Mucosa of rectum (tissue), 2 donors: ENCODE results near the gene SLC36A4.

Source experiments
- H3K27ac ChIP-seq, 2 donors: one replicate each; pipeline ENCODE4 v1.7.0; 2013; ENCODE audit warnings: inconsistent platforms in 2 of 2, low read depth in 2 of 2, low read length in 2 of 2
- H3K27me3 ChIP-seq, 2 donors: one replicate each; pipeline ENCODE4 v1.7.0; 2013; ENCODE audit warnings: low read length in 2 of 2; ENCODE audit not compliant: control insufficient read depth in 2 of 2, insufficient read depth in 2 of 2
- H3K36me3 ChIP-seq, 2 donors: one replicate each; pipeline ENCODE4 v1.7.0; 2013; ENCODE audit warnings: low read length in 2 of 2; ENCODE audit not compliant: control insufficient read depth in 2 of 2, insufficient read depth in 2 of 2
- H3K4me1 ChIP-seq, 2 donors: one replicate each; pipeline ENCODE4 v1.7.0; 2013; ENCODE audit warnings: low read length in 2 of 2, mild to moderate bottlenecking in 1 of 2; ENCODE audit not compliant: control insufficient read depth in 2 of 2, insufficient read depth in 2 of 2
- H3K4me3 ChIP-seq, 2 donors: one replicate each; pipeline ENCODE4 v1.7.0; 2013; ENCODE audit warnings: low read length in 2 of 2
- H3K9ac ChIP-seq, 2 donors: one replicate each; pipeline ENCODE4 v1.7.0; 2013; ENCODE audit warnings: low read length in 2 of 2, low read depth in 1 of 2, mild to moderate bottlenecking in 1 of 2
- H3K9me3 ChIP-seq, 2 donors: one replicate each; pipeline ENCODE4 v1.7.0; 2013; ENCODE audit warnings: low read length in 2 of 2; ENCODE audit not compliant: control insufficient read depth in 2 of 2
- donor health status: healthy.
- donor health status: Normal muscosa, but diverticular disease.

SLC36A4 gene

DNA sequence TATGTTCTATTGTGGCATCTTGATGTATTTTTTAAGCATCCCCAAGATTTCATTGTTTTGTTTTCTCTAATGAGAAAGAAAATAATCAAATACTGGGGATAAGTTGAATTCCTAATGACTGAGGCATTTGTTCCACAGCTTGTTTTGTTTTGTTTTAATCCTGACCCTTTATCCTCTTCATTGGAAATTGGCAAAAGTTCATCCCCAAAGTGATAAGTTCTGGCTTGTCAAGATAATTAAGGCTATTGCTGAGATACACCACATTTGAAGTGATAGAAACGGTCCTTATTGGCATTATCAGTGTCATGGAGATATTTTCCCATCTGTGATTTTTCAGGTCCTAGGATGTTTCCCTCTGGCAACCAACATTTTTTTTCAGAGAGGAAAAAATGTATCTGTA, 65.0 kb downstream of the SLC36A4 start:
- H3K9ac ChIP-seq, result no peak overlapping the region
- H3K36me3 ChIP-seq, result no peaks in the 10 kb centered on the region
- H3K4me1 ChIP-seq, result no peaks in the 10 kb centered on the region
- H3K9me3 ChIP-seq, result no peaks in the 10 kb centered on the region
- H3K27me3 ChIP-seq, result no peaks in the 10 kb centered on the region
- no peak overlapping the region for H3K27ac ChIP-seq
- no peak overlapping the region for H3K4me3 ChIP-seq

DNA sequence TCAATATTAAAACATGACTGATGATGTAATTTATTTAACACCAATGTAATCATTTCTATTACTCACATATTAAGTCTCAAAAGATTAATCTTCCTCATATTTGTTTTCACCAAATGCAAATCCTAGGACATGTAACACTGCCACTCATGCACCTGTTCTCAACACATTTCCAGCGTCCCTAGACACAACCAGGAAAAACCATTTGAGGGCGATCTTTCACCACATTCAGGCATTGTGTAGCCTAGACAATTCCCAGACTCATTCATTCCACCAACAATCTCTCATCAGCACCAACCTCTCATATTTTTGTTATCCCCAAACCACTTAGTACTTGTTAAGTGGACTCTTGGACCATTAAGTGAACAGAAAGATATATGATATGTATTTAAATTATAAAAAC, 66.1 kb downstream of the SLC36A4 start:
- H3K9me3 ChIP-seq, result no peaks in the 10 kb centered on the region

DNA sequence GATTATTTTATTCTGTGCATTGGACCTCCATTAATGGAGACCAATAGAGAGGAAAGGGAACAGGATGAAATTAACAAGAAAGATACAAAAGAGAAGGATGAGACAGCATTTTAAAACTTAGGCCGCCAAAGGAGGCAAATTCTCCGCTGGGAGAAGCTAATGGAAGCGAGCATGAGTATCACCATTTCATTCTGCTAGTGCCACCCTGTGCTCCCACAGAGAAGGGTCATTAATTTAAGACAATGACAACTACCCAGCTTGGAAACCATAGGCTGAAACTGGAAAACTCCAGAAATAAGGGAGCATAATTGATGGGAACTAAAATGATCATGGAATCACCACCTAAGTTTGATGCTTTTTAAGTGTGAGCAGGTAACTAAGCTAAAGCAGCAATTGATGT, 69.2 kb downstream of the SLC36A4 start:
- peaks cover 0 to 2% of the 10 kb centered on the region in 2 donors for H3K4me1 ChIP-seq
- no peaks in the 10 kb centered on the region for H3K27me3 ChIP-seq
- no peaks in the 10 kb centered on the region for H3K9me3 ChIP-seq
- no peak overlapping the region for H3K4me3 ChIP-seq
- no peak overlapping the region for H3K9ac ChIP-seq
- H3K36me3 ChIP-seq, result no peaks in the 10 kb centered on the region
- no peak overlapping the region for H3K27ac ChIP-seq

More for the DNA sequence above, 66.1 kb downstream of the SLC36A4 start:
- H3K27ac ChIP-seq, result no peak overlapping the region
- H3K27me3 ChIP-seq, result no peaks in the 10 kb centered on the region
- no peak overlapping the region for H3K9ac ChIP-seq
- H3K4me3 ChIP-seq, result no peak overlapping the region
- no peaks in the 10 kb centered on the region for H3K4me1 ChIP-seq
- H3K36me3 ChIP-seq, result no peaks in the 10 kb centered on the region

DNA sequence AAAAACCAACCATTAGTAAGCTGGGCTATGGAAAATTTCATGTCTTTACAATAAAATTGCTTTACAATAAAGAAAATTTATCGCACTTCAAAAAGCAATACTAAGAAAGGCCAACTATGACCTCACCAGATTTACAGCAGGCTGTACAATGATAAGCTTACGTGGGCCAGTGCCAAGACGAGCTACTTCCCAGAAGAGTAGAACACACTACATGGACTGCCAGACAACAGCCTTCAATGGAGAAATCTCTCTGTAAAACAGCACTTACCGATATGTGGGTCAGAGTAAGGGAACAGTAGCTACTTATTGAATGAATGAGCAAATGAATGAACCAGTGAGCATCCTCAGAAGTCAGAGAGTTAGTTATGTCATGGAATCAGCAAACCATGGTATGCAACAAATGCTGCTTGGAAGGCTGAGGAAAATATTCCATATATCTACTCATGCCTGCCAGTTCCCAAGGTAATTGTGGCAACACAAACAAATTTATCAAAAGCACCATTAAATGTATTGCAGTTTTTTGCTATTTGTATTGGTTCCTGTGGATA, 74.4 kb downstream of the SLC36A4 start:
- peak overlapping the region in 1 of 2 donors; percentile 2 for H3K9ac ChIP-seq
- peaks cover 3 to 18% of the 10 kb centered on the region in 2 donors for H3K4me1 ChIP-seq
- H3K4me3 ChIP-seq, result no peak overlapping the region
- H3K9me3 ChIP-seq, result no peaks in the 10 kb centered on the region
- no peaks in the 10 kb centered on the region for H3K27me3 ChIP-seq
- H3K36me3 ChIP-seq, result no peaks in the 10 kb centered on the region
- H3K27ac ChIP-seq, result peak overlapping the region; percentile 70

DNA sequence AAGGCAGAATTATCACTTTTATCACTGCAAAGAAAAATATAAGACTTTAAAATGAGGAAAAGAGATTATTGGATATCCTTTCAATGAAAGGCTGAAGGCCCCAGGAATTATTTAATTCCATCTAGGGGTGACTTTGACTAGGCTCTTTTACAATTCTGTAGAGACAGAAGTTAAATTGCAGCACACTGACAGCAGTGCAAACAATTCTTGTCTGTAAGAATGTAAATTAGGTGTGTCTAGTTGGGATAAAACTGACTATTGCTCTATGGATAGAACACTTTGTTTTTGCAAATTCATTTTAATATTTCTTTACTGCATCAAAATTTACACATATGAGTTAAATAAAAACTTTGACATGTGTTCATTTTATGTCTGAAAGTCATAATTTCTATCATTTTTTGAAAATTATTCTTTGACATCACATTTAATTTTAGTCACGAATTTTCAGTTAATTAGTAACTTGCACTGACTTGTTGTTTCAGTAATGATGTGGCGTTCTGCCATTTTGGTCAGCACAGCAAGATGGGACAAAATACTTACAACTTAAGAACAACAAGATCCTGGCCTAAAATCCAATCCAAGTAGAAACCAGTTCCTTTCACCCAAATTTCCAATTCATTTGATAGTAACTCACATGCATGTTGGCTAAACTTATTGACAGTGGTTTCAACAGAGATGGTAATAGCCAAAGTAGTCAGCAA, 75.1 kb downstream of the SLC36A4 start:
- no peak overlapping the region for H3K9ac ChIP-seq
- no peaks in the 10 kb centered on the region for H3K27me3 ChIP-seq
- H3K27ac ChIP-seq, result peak overlapping the region; percentile 70
- H3K9me3 ChIP-seq, result no peaks in the 10 kb centered on the region
- H3K4me3 ChIP-seq, result no peak overlapping the region
- no peaks in the 10 kb centered on the region for H3K36me3 ChIP-seq
- peaks cover 3 to 19% of the 10 kb centered on the region in 2 donors for H3K4me1 ChIP-seq

DNA sequence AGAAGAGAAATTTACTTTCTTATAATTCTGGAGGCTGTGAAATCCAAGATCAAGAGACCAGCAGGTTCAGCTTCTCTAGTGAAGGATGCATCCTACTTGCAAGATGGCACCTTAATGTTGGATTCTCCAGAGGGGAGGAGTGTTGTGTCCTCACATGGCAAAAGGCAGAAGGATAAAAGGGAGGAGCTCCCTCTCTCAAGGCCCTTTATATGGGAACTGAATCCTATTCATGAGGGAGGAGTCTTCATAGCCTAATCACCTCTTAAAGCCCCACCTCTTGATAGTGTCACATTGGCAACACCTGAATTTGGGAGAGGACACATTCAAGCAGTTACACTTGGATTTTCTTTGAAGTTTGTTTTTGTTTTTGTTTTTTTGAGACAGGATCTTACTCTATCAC, 79.5 kb downstream of the SLC36A4 start:
- no peak overlapping the region for H3K27ac ChIP-seq
- H3K9me3 ChIP-seq, result no peaks in the 10 kb centered on the region
- H3K4me1 ChIP-seq, result peaks cover 3 to 26% of the 10 kb centered on the region in 2 donors
- H3K27me3 ChIP-seq, result no peaks in the 10 kb centered on the region
- H3K9ac ChIP-seq, result no peak overlapping the region
- no peaks in the 10 kb centered on the region for H3K36me3 ChIP-seq
- no peak overlapping the region for H3K4me3 ChIP-seq

DNA sequence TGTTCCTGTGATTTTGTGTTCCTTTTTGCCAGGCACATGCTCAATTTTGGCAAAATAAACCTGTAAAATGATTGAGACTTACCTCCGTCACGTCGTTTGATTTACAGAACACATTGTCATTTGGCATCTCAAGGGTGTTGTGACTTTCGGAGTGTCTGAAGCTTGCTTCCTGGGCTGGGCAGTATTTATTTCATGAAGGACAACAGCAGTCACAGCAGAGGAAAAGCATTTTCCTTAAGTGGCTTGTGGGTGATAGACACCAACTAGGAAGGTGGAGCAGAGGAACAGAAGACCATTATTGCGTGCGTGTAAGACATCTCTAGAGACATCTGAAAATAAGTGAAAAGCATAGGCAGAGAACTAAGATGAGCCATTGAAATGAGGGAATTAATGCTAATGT, 80.2 kb downstream of the SLC36A4 start:
- H3K9ac ChIP-seq, result no peak overlapping the region
- no peaks in the 10 kb centered on the region for H3K9me3 ChIP-seq
- H3K4me1 ChIP-seq, result peaks cover 0 to 20% of the 10 kb centered on the region in 2 donors
- peak overlapping the region in 1 of 2 donors; percentile 30 for H3K4me3 ChIP-seq
- H3K27ac ChIP-seq, result peak overlapping the region in 1 of 2 donors; percentile 28
- H3K27me3 ChIP-seq, result no peaks in the 10 kb centered on the region
- no peaks in the 10 kb centered on the region for H3K36me3 ChIP-seq

DNA sequence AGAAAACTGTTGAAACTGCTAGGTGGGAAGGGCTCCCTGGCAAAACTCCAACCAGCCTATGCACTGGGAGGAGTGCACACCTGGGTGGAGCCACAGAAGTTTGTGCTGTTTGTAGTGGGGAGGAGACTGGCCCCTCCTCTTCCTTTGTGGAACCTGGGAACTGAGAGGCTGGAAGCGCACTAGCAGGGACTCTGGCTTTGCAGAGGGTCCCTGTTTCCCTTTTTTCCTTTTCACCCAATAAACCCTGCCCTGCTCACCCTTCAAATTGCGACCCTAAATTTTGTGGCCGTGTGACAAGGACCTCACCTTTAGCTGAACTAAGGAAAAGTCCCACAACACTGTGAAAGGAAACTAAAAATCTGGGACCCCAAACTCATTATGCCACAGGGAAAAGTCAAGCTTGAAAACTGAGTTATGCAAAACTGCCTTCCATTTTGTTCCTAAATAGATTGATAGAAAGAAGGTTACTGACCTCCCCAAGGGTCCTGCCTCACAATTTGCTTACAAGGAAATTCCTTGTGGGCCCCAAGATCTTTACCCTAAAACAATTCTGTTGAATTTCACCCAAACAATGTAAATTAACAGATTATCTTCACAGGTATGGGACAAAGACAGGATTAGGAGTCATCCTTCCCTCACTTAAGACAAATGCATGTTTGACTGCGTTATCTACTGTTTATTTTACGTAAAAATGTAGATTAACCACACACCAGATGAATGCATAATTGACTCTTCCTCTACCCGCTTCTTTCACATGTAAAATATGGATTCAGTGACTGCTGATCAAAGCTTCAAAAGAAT, 81.0 kb downstream of the SLC36A4 start:
- peak overlapping the region; percentile 5 to 78 for H3K27ac ChIP-seq
- H3K36me3 ChIP-seq, result no peaks in the 10 kb centered on the region
- peak overlapping the region in 1 of 2 donors; percentile 35 for H3K4me3 ChIP-seq
- H3K27me3 ChIP-seq, result no peaks in the 10 kb centered on the region
- H3K9ac ChIP-seq, result no peak overlapping the region
- no peaks in the 10 kb centered on the region for H3K9me3 ChIP-seq
- peaks cover 0 to 18% of the 10 kb centered on the region in 2 donors for H3K4me1 ChIP-seq

DNA sequence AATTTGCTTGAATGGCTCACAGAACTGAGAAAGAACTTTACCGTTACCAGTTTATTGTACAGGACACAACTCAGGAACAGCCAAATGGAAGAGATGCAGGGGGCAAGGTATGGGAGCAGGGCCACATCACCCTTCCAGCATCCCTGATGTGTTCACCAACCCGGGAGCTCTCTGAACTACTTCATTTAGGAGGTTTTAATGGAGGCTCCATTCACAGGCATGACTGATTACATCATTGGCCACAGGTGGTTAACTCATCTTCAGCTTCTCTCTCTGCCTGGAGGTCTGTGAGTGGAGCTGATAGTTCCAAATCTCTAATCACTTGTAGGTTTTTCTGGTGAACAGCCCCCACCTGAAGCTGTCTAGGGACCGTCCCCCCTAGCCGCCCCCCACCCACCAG, 83.5 kb downstream of the SLC36A4 start:
- Histone ChIP-seq H3K4me3 (no peak overlapping the region), H3K36me3 (no peaks in the 10 kb centered on the region), H3K27ac (no peak overlapping the region), H3K27me3 (no peaks in the 10 kb centered on the region), H3K9ac (no peak overlapping the region), H3K4me1 (peaks cover 0 to 13% of the 10 kb centered on the region in 2 donors), H3K9me3 (no peaks in the 10 kb centered on the region)

DNA sequence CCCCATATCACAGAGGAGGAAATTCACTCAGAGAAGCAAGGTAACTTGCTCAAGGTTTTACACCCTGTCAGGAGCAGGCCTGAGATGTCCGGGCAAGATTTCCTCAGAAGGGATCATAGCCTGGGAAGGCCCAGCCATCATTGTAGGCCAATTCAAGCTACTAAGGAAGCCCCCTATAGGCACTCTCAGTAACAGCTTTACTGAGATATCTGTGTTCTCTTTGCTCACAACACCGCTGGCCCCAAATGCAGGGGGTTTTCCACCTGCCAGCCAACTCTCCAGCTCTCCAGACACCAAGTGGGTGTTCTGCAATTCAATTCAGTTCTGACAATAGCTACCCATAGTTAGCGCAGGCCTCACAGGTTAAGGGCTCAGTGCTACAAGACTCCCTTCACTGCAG, 84.0 kb downstream of the SLC36A4 start:
- no peak overlapping the region for H3K27ac ChIP-seq
- H3K9ac ChIP-seq, result no peak overlapping the region
- no peaks in the 10 kb centered on the region for H3K9me3 ChIP-seq
- no peaks in the 10 kb centered on the region for H3K27me3 ChIP-seq
- H3K4me1 ChIP-seq, result peaks cover 0 to 13% of the 10 kb centered on the region in 2 donors
- H3K36me3 ChIP-seq, result no peaks in the 10 kb centered on the region
- no peak overlapping the region for H3K4me3 ChIP-seq
